Measurements from ENCODE around the gene NIPAL4. TPM values are rescaled to one million over a fixed set of nuclear protein-coding genes. Genes with fewer than 3 reads are reported as not detected.

The NIPAL4 gene
- total RNA-seq, 1 experiment from 2014 or later: 0.86 TPM

DNA sequence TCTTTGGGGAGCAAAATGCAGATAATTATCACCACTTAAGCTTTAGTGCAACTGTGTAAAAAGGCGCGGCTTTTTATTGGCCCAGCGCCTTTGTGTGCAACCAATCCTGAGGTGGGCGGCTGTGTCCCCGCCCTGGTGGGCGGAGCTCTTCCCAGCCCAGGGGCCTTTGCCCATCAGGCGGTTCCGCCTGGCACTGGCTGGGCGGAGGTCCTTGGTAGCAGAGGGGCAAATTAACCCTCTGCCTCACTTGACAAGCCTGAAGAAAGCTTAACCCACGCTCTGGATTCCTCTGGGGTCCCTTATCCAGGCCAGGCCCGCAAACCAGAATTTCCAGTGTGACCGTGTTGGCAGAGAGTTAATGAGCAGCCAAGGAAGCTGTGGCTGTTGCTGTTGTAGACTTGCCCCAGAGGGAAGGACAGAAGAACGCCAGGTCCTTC lies 12.8 kb upstream of the NIPAL4 start:
- Mint-ChIP-seq H3K4me1 (ENCODE audit: low read depth, unreplicated experiment) (peaks cover 21% of the 10 kb centered on the region), H3K4me3 (ENCODE audit: unreplicated experiment) (peak overlapping the region; percentile 60), H3K9me3 (ENCODE audit: unreplicated experiment) (no peaks in the 10 kb centered on the region), H3K27me3 (ENCODE audit: insufficient read depth, unreplicated experiment) (no peaks in the 10 kb centered on the region), H3K27ac (ENCODE audit: unreplicated experiment) (peak overlapping the region; percentile 14), H3K36me3 (ENCODE audit: insufficient read depth, unreplicated experiment) (no peaks in the 10 kb centered on the region)
- no peak overlapping the region for H3K4me3 ChIP-seq (ENCODE audit: low read depth, low read length)
- intact Hi-C loops (cut with micrococcal nuclease; ENCODE audit: unreplicated experiment): loop anchor here (1.0 kb wide), 1 partner anchor 13 kb away; the partner anchor contains the start of gene NIPAL4
- BruUV-seq (replicated peaks): no TSS peak
- H3K4me1 ChIP-seq: peaks cover 24% of the 10 kb centered on the region
- TF ChIP-seq, protein P1, sequence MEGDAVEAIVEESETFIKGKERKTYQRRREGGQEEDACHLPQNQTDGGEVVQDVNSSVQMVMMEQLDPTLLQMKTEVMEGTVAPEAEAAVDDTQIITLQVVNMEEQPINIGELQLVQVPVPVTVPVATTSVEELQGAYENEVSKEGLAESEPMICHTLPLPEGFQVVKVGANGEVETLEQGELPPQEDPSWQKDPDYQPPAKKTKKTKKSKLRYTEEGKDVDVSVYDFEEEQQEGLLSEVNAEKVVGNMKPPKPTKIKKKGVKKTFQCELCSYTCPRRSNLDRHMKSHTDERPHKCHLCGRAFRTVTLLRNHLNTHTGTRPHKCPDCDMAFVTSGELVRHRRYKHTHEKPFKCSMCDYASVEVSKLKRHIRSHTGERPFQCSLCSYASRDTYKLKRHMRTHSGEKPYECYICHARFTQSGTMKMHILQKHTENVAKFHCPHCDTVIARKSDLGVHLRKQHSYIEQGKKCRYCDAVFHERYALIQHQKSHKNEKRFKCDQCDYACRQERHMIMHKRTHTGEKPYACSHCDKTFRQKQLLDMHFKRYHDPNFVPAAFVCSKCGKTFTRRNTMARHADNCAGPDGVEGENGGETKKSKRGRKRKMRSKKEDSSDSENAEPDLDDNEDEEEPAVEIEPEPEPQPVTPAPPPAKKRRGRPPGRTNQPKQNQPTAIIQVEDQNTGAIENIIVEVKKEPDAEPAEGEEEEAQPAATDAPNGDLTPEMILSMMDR (IDR thresholded peaks at IDR 0.05; ENCODE audit: insufficient read depth in 1 of 2, low read depth in 1 of 2, low read length in 1 of 2, severe bottlenecking in 1 of 2, unreplicated experiment in 1 of 2): no peak
- peak; percentile 77 to 83 for DNase-seq
- H3K9me3 ChIP-seq: no peaks in the 10 kb centered on the region
- H3K36me3 ChIP-seq (ENCODE audit: control insufficient read depth, insufficient read depth, low read length): no peaks in the 10 kb centered on the region
- ChIA-PET CTCF (interaction anchor here (0.8 to 1.7 kb wide), 6 partner anchors 10 to 119 kb away, joined by 3 to 7 read pairs (median 4); partner anchors contain the start of gene NIPAL4), POLR2A (interaction anchor here (0.5 to 0.6 kb wide), 2 partner anchors 162 to 205 kb away, joined by 3 read pairs; partner anchors contain the start of gene SOX30)
- H3K27me3 ChIP-seq (replicated peaks; ENCODE audit: control insufficient read depth, insufficient read depth, low read length): no peaks in the 10 kb centered on the region

DNA sequence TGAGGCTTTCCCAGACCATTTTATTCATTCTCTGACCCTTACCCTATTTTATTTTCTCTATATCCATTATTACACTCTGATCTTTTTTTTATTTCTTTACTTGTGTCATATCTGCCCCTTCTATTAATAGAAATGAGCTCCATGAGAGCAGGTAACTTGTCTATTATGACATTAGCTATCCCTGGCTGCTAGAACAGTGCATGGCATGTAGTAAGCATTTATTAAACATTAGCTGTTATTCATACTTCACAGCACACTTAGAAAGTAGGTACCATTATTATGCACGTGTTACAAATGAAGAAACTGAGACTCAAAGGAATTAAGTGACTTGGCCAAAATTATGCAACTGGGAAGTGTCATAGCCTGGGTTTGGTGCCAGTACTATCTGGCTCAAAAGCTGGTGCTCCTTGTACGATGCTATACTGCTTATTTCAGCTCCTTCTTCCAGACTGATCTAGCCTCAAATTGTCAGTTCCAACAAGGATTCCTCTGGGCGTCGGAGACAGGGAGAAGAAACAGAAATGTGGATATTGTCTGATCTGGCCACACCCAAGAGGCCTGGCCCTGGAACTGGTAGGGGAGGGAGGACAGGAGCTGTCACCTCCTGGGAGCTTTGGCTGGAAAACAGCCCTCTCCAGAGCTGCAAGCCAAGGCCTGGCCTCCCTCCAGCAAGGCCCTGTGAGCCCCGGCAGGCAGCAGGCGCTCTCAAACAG lies 10.8 kb upstream of the NIPAL4 start:
- no peaks in the 10 kb centered on the region for H3K27me3 Mint-ChIP-seq (ENCODE audit: insufficient read depth, unreplicated experiment)
- peaks cover 24% of the 10 kb centered on the region for H3K4me1 ChIP-seq
- DNase-seq: no peak
- intact Hi-C loops (cut with micrococcal nuclease; ENCODE audit: unreplicated experiment): no loop called here
- CTCF ChIA-PET: no interaction called here
- TF ChIP-seq, protein P1 (IDR thresholded peaks at IDR 0.05; ENCODE audit: insufficient read depth in 1 of 2, low read depth in 1 of 2, low read length in 1 of 2, severe bottlenecking in 1 of 2, unreplicated experiment in 1 of 2): no peak
- no peak overlapping the region for H3K27ac Mint-ChIP-seq (ENCODE audit: unreplicated experiment)
- H3K27me3 ChIP-seq (replicated peaks; ENCODE audit: control insufficient read depth, insufficient read depth, low read length): no peaks in the 10 kb centered on the region
- no peak overlapping the region for H3K4me3 ChIP-seq (ENCODE audit: low read depth, low read length)
- no peaks in the 10 kb centered on the region for H3K36me3 ChIP-seq (ENCODE audit: control insufficient read depth, insufficient read depth, low read length)
- POLR2A ChIA-PET: no interaction called here
- H3K4me1 Mint-ChIP-seq (ENCODE audit: low read depth, unreplicated experiment): peaks cover 21% of the 10 kb centered on the region
- H3K4me3 Mint-ChIP-seq (ENCODE audit: unreplicated experiment): no peak overlapping the region
- no peaks in the 10 kb centered on the region for H3K36me3 Mint-ChIP-seq (ENCODE audit: insufficient read depth, unreplicated experiment)
- H3K9me3 ChIP-seq: no peaks in the 10 kb centered on the region
- no peaks in the 10 kb centered on the region for H3K9me3 Mint-ChIP-seq (ENCODE audit: unreplicated experiment)
- no TSS peak for BruUV-seq (replicated peaks)

DNA sequence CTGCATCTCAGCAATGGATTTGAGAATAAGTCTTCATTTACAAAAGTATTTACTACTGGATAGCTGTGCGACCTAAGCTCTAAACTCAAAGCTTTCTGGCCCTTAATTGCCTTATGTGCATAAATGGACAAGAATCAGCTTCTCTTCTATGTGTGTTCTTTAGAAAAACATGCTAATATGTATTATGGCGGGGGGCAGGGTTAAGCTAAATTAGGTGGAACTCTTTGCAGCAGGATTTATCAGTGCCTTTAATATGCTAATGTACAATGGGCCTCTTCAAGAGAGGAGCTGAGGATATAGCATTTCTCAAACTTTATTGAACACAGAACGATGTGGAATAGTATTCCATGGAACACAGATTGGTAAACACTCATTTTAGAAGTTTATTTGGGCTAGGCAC lies 10.0 kb upstream of the NIPAL4 start:
- CTCF ChIA-PET: interaction anchor here (0.5 kb wide), 1 partner anchor 28 kb away, joined by 4 read pairs; no protein-coding TSS in a partner anchor
- no peaks in the 10 kb centered on the region for H3K9me3 Mint-ChIP-seq (ENCODE audit: unreplicated experiment)
- DNase-seq: no peak
- Histone ChIP-seq H3K4me1 (peaks cover 24% of the 10 kb centered on the region), H3K36me3 (ENCODE audit: control insufficient read depth, insufficient read depth, low read length) (no peaks in the 10 kb centered on the region), H3K4me3 (ENCODE audit: low read depth, low read length) (no peak overlapping the region), H3K9me3 (no peaks in the 10 kb centered on the region), H3K27me3 (replicated peaks; ENCODE audit: control insufficient read depth, insufficient read depth, low read length) (no peaks in the 10 kb centered on the region)
- no peak overlapping the region for H3K4me3 Mint-ChIP-seq (ENCODE audit: unreplicated experiment)
- H3K27ac Mint-ChIP-seq (ENCODE audit: unreplicated experiment): no peak overlapping the region
- no peaks in the 10 kb centered on the region for H3K36me3 Mint-ChIP-seq (ENCODE audit: insufficient read depth, unreplicated experiment)
- no peaks in the 10 kb centered on the region for H3K27me3 Mint-ChIP-seq (ENCODE audit: insufficient read depth, unreplicated experiment)
- intact Hi-C loops (cut with micrococcal nuclease; ENCODE audit: unreplicated experiment): no loop called here
- TF ChIP-seq, protein P1 (IDR thresholded peaks at IDR 0.05; ENCODE audit: insufficient read depth in 1 of 2, low read depth in 1 of 2, low read length in 1 of 2, severe bottlenecking in 1 of 2, unreplicated experiment in 1 of 2): no peak
- peaks cover 21% of the 10 kb centered on the region for H3K4me1 Mint-ChIP-seq (ENCODE audit: low read depth, unreplicated experiment)
- POLR2A ChIA-PET: no interaction called here
- no TSS peak for BruUV-seq (replicated peaks)
